ENCODE measurements around the gene ADCY7.

ADCY7 gene

DNA sequence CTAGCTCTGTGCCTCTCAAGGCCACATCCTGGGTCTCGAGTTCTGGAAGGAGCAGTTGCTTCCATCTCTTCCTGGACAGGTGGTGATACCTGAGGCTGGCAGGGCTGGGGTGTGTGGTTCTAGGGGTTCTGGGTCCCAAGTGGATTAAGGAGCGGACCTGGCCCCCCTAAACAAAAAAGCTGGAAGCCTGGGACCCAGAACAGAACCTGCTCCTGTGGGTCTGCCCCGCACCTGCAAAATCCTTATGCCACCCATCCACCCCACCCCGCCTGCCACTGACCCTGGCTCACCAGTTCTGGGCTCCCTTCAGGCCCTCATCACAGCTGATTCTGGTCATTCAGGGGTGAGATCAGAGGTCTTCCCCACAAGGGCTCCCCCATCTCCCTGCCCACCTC is 44.8 kb downstream of the ADCY7 start:
- 95% methylated on average over 4 of the region's 4 CpGs for WGBS (ENCODE audit: insufficient coverage)

DNA sequence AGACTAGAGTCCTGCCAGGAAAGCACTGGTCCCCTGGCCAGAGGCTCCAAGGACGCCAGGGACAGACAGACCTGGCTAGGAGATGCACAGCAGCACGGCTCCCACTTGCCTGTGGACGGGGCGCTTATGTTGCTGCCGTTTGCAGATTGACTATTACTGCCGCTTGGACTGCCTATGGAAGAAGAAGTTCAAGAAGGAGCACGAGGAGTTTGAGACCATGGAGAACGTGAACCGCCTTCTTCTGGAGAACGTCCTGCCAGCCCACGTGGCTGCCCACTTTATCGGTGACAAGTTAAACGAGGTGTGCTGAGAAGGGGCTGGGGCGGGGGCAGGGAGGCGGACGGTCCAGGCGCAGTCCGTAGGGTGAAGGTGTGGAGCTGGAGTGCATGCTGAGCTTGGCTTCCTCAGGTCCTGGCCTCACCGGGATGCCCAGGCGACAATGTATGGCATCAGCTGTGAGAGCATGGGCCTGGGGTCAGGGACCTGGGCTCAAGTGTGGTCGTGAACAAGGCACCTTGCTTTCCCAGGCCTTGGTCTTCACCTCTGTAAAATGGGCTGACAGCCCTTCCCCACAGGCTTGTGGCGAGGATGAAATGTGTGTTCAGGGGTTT is 45.6 kb downstream of the ADCY7 start:
- H3K4me1 ChIP-seq (ENCODE audit: control extremely low read depth in 1 of 4, control insufficient read depth in 4 of 4, insufficient read depth in 4 of 4, low read length in 3 of 4): peaks cover 0 to 21% (median 10%) of the 10 kb centered on the region in 4 experiments
- ChIA-PET POLR2A (no interaction called here), CTCF (interaction anchor here (1.8 kb wide), 1 partner anchor 62 kb away, joined by 3 read pairs; no protein-coding TSS in a partner anchor)
- H3K27ac ChIP-seq (ENCODE audit: insufficient read depth in 1 of 2, low read depth in 1 of 2, low read length in 2 of 2, poor library complexity in 1 of 2, severe bottlenecking in 2 of 2): no peak overlapping the region
- H3K27me3 ChIP-seq (replicated peaks in 2 of 5; ENCODE audit: control insufficient read depth in 4 of 5, insufficient read depth in 5 of 5, low read length in 4 of 5): no peaks in the 10 kb centered on the region
- no peak overlapping the region for H3K4me3 ChIP-seq (ENCODE audit: control insufficient read depth in 1 of 7, extremely low read depth in 1 of 7, insufficient read depth in 4 of 7, low read depth in 2 of 7, low read length in 6 of 7)
- peaks cover 13 to 95% (median 56%) of the 10 kb centered on the region in 4 experiments for H3K36me3 ChIP-seq (ENCODE audit: control insufficient read depth in 4 of 4, insufficient read depth in 4 of 4, low read length in 3 of 4)
- H3K9me3 ChIP-seq (ENCODE audit: control extremely low read depth in 1 of 5, control insufficient read depth in 4 of 5, insufficient read depth in 2 of 5, low read depth in 1 of 5, low read length in 4 of 5): no peaks in the 10 kb centered on the region
- WGBS (ENCODE audit: insufficient coverage): 93% methylated on average over 18 of the region's 22 CpGs
- no peak for DNase-seq

More for the DNA sequence above, 44.8 kb downstream of the ADCY7 start:
- DNase-seq: no peak
- Histone ChIP-seq H3K36me3 (ENCODE audit: control insufficient read depth in 4 of 4, insufficient read depth in 4 of 4, low read length in 3 of 4) (peaks cover 14 to 95% (median 51%) of the 10 kb centered on the region in 4 experiments), H3K27me3 (replicated peaks in 2 of 5; ENCODE audit: control insufficient read depth in 4 of 5, insufficient read depth in 5 of 5, low read length in 4 of 5) (no peaks in the 10 kb centered on the region), H3K9me3 (ENCODE audit: control extremely low read depth in 1 of 5, control insufficient read depth in 4 of 5, insufficient read depth in 2 of 5, low read depth in 1 of 5, low read length in 4 of 5) (no peaks in the 10 kb centered on the region), H3K4me1 (ENCODE audit: control extremely low read depth in 1 of 4, control insufficient read depth in 4 of 4, insufficient read depth in 4 of 4, low read length in 3 of 4) (peaks cover 0 to 21% (median 10%) of the 10 kb centered on the region in 4 experiments), H3K4me3 (ENCODE audit: control insufficient read depth in 1 of 7, extremely low read depth in 1 of 7, insufficient read depth in 4 of 7, low read depth in 2 of 7, low read length in 6 of 7) (no peak overlapping the region), H3K27ac (ENCODE audit: insufficient read depth in 1 of 2, low read depth in 1 of 2, low read length in 2 of 2, poor library complexity in 1 of 2, severe bottlenecking in 2 of 2) (no peak overlapping the region)
- ChIA-PET POLR2A (interaction anchor here (2.4 kb wide), 1 partner anchor 29 kb away, joined by 9 read pairs; no protein-coding TSS in a partner anchor), CTCF (interaction anchor here (1.3 to 2.7 kb wide), 4 partner anchors 11 to 97 kb away, joined by 3 to 13 read pairs (median 4); no protein-coding TSS in a partner anchor)

DNA sequence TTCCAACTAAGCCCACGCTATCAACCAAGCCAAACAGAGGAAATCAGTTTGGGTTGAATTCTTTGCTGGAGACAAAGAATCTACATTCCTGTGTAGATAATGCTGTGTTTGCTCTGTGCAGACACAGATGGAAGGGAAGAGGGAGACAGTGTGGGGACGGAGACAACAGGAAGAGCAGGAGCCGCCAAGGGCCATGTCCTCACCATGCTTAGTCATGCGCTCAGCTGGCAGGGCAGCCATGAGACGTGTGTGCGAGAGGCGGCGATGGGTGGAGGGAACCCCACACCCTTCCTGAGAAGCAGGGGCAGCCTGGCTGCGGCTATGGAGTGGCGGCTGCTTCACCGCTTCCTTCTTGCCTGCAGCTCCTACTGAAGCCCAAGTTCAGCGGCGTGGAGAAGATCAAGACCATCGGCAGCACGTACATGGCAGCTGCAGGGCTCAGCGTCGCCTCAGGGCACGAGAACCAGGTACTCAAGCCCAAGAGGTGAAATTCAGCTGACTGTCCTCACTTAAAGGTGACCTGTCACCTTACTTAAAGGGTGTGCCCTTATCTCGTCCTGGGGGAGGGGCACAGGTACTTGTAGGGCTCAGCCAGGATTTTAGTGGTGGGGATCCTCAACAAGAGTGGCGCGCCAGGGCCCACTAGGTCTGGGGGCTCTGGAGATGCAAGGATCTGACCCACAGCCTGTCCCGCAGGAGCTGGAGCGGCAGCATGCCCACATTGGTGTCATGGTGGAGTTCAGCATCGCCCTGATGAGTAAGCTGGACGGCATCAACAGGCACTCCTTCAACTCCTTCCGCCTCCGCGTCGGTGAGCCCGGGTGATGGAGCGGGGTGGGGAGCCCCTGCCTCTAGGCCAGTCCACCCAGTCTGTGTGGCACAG is 47.5 kb downstream of the ADCY7 start:
- Histone ChIP-seq H3K36me3 (ENCODE audit: control insufficient read depth in 4 of 4, insufficient read depth in 4 of 4, low read length in 3 of 4) (peaks cover 13 to 92% (median 60%) of the 10 kb centered on the region in 4 experiments), H3K9me3 (ENCODE audit: control extremely low read depth in 1 of 5, control insufficient read depth in 4 of 5, insufficient read depth in 2 of 5, low read depth in 1 of 5, low read length in 4 of 5) (no peaks in the 10 kb centered on the region), H3K4me3 (ENCODE audit: control insufficient read depth in 1 of 7, extremely low read depth in 1 of 7, insufficient read depth in 4 of 7, low read depth in 2 of 7, low read length in 6 of 7) (peak overlapping the region in 2 of 7 experiments; percentile 20 to 43), H3K4me1 (ENCODE audit: control extremely low read depth in 1 of 4, control insufficient read depth in 4 of 4, insufficient read depth in 4 of 4, low read length in 3 of 4) (peaks cover 0 to 21% (median 10%) of the 10 kb centered on the region in 4 experiments), H3K27me3 (replicated peaks in 2 of 5; ENCODE audit: control insufficient read depth in 4 of 5, insufficient read depth in 5 of 5, low read length in 4 of 5) (no peaks in the 10 kb centered on the region), H3K27ac (ENCODE audit: insufficient read depth in 1 of 2, low read depth in 1 of 2, low read length in 2 of 2, poor library complexity in 1 of 2, severe bottlenecking in 2 of 2) (peak overlapping the region in 1 of 2 experiments; percentile 59)
- 55% methylated on average over 29 of the region's 31 CpGs for WGBS (ENCODE audit: insufficient coverage)
- ChIA-PET CTCF (interaction anchor here (0.6 to 5.7 kb wide), 13 partner anchors 8 to 104 kb away, joined by 3 to 45 read pairs (median 3); no protein-coding TSS in a partner anchor), POLR2A (interaction anchor here (0.7 to 1.2 kb wide), 4 partner anchors 9 to 114 kb away, joined by 3 to 8 read pairs (median 5); partner anchors contain the start of gene ADCY7)
- DNase-seq: peak; percentile 51 to 84 (median 81)

DNA sequence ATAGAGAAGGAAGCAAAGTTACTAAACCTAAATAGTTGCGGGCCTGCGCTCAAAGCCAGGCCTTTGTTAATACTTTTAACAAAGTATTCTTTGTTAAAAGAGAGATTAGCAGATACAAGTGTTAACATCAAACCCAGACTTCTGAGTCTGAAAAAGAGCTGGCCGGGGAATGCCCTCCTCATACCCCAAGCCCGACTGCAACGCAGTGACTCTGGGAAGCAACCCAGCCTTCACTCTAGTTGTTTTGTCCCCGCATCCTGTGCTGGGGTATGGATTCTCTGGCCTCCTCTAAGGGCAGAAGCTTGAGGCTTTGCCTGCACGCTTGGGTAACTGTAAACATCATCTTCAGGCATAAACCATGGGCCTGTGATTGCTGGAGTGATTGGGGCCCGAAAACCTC is 48.3 kb downstream of the ADCY7 start:
- Histone ChIP-seq H3K9me3 (ENCODE audit: control extremely low read depth in 1 of 5, control insufficient read depth in 4 of 5, insufficient read depth in 2 of 5, low read depth in 1 of 5, low read length in 4 of 5) (no peaks in the 10 kb centered on the region), H3K4me1 (ENCODE audit: control extremely low read depth in 1 of 4, control insufficient read depth in 4 of 4, insufficient read depth in 4 of 4, low read length in 3 of 4) (peaks cover 0 to 21% (median 7%) of the 10 kb centered on the region in 4 experiments), H3K36me3 (ENCODE audit: control insufficient read depth in 4 of 4, insufficient read depth in 4 of 4, low read length in 3 of 4) (peaks cover 14 to 92% (median 59%) of the 10 kb centered on the region in 4 experiments), H3K27me3 (replicated peaks in 2 of 5; ENCODE audit: control insufficient read depth in 4 of 5, insufficient read depth in 5 of 5, low read length in 4 of 5) (no peaks in the 10 kb centered on the region), H3K4me3 (ENCODE audit: control insufficient read depth in 1 of 7, extremely low read depth in 1 of 7, insufficient read depth in 4 of 7, low read depth in 2 of 7, low read length in 6 of 7) (no peak overlapping the region), H3K27ac (ENCODE audit: insufficient read depth in 1 of 2, low read depth in 1 of 2, low read length in 2 of 2, poor library complexity in 1 of 2, severe bottlenecking in 2 of 2) (no peak overlapping the region)
- DNase-seq: no peak
- WGBS (ENCODE audit: insufficient coverage): 98% methylated on average over 6 of the region's 8 CpGs
- POLR2A ChIA-PET: no interaction called here
- CTCF ChIA-PET: interaction anchor here (0.6 to 5.7 kb wide), 7 partner anchors 9 to 71 kb away, joined by 3 to 45 read pairs (median 4); no protein-coding TSS in a partner anchor

DNA sequence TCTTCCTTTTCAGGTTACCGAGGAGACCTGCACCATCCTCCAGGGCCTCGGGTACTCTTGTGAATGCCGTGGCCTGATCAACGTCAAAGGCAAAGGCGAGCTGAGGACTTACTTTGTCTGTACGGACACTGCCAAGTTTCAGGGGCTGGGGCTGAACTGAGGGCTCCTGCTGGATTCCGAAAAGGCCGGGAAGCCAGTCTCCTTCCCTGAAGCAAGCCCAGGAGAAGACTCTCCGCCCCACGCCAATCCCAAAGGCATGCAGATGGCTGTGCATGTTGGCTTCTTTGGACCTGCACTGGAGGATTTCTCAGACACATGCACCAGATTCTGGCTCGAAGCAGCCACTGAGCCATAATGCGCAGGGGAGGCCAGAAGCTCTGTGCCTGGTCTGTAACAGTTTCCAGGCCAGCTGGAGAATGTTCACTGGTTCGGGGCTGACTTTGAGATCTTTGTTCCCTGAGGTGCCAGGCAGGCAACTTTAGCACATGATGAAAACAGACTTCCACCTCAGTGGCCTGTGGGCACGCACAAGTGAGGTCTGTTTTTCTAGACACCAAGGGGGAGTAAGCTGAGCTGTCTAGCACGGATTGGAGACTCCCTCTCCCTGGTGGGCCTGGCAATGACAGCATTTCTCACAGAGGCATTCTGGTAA is 49.1 kb downstream of the ADCY7 start:
- H3K27me3 ChIP-seq (replicated peaks in 2 of 5; ENCODE audit: control insufficient read depth in 4 of 5, insufficient read depth in 5 of 5, low read length in 4 of 5): no peaks in the 10 kb centered on the region
- H3K27ac ChIP-seq (ENCODE audit: insufficient read depth in 1 of 2, low read depth in 1 of 2, low read length in 2 of 2, poor library complexity in 1 of 2, severe bottlenecking in 2 of 2): no peak overlapping the region
- no peak for DNase-seq
- H3K4me3 ChIP-seq (ENCODE audit: control insufficient read depth in 1 of 7, extremely low read depth in 1 of 7, insufficient read depth in 4 of 7, low read depth in 2 of 7, low read length in 6 of 7): no peak overlapping the region
- POLR2A ChIA-PET: no interaction called here
- CTCF ChIA-PET: interaction anchor here (1.0 to 5.7 kb wide), 6 partner anchors 12 to 72 kb away, joined by 3 to 45 read pairs (median 4); no protein-coding TSS in a partner anchor
- no peaks in the 10 kb centered on the region for H3K9me3 ChIP-seq (ENCODE audit: control extremely low read depth in 1 of 5, control insufficient read depth in 4 of 5, insufficient read depth in 2 of 5, low read depth in 1 of 5, low read length in 4 of 5)
- H3K36me3 ChIP-seq (ENCODE audit: control insufficient read depth in 4 of 4, insufficient read depth in 4 of 4, low read length in 3 of 4): peaks cover 21 to 92% (median 66%) of the 10 kb centered on the region in 4 experiments
- WGBS (ENCODE audit: insufficient coverage): 98% methylated on average over 13 of the region's 15 CpGs
- H3K4me1 ChIP-seq (ENCODE audit: control extremely low read depth in 1 of 4, control insufficient read depth in 4 of 4, insufficient read depth in 4 of 4, low read length in 3 of 4): peaks cover 0 to 21% (median 7%) of the 10 kb centered on the region in 4 experiments

DNA sequence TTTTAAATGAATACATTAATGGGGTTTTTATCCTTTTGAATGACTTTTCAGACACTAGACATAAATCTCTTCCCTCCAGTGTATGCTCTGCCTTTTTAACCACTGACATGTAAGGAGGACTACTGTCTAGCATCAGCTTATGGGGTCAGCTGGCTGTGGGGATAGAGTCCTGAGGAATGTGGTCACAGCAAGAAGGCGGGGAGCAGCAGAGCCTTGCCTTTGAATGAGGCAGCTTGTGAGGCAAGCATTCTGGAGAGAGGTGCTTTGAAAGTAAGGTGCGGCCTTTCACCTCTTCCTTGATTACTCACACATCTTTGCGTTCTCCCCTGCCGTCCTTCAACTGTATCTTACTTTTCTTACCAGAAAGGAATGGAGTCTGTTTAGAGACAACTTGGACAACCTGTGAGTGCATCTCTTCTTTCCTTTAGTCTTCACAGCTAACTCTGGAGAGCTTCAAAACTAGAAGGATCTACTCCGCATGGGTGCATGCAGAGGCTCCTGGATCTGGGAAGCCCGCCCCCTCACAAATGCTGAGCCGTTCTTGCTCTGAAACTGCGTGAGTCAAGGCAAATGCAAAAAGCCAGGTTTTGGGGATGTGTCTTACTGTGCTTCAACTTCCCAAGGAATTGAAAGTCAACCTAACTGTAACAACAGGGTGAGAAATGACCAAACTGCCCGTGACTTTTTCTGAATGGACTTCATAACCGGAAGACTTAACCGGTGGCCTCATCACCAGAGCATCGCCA is 49.9 kb downstream of the ADCY7 start:
- H3K4me1 ChIP-seq (ENCODE audit: control extremely low read depth in 1 of 4, control insufficient read depth in 4 of 4, insufficient read depth in 4 of 4, low read length in 3 of 4): peaks cover 0 to 21% (median 7%) of the 10 kb centered on the region in 4 experiments
- peaks cover 21 to 93% (median 69%) of the 10 kb centered on the region in 4 experiments for H3K36me3 ChIP-seq (ENCODE audit: control insufficient read depth in 4 of 4, insufficient read depth in 4 of 4, low read length in 3 of 4)
- CTCF ChIA-PET: interaction anchor here (1.3 to 5.7 kb wide), 3 partner anchors 11 to 73 kb away, joined by 3 to 45 read pairs (median 4); no protein-coding TSS in a partner anchor
- no peaks in the 10 kb centered on the region for H3K9me3 ChIP-seq (ENCODE audit: control extremely low read depth in 1 of 5, control insufficient read depth in 4 of 5, insufficient read depth in 2 of 5, low read depth in 1 of 5, low read length in 4 of 5)
- POLR2A ChIA-PET: no interaction called here
- no peaks in the 10 kb centered on the region for H3K27me3 ChIP-seq (replicated peaks in 2 of 5; ENCODE audit: control insufficient read depth in 4 of 5, insufficient read depth in 5 of 5, low read length in 4 of 5)
- over 99% methylated on average over 11 of the region's 12 CpGs for WGBS (ENCODE audit: insufficient coverage)
- no peak overlapping the region for H3K27ac ChIP-seq (ENCODE audit: insufficient read depth in 1 of 2, low read depth in 1 of 2, low read length in 2 of 2, poor library complexity in 1 of 2, severe bottlenecking in 2 of 2)
- DNase-seq: no peak
- no peak overlapping the region for H3K4me3 ChIP-seq (ENCODE audit: control insufficient read depth in 1 of 7, extremely low read depth in 1 of 7, insufficient read depth in 4 of 7, low read depth in 2 of 7, low read length in 6 of 7)

Data from common myeloid progenitor, CD34-positive (primary cell).